Spleen (tissue), 7 donors: ENCODE measurements around the gene MRI1.

Experiments used
- CTCF ChIP-seq, 11 experiments: fragments of 200-600 bp in 7 of 11; fragments of 450-650 bp in 4 of 11; sonication (generic) in 4 of 11; IDR thresholded peaks in 8 of 11; conservative IDR thresholded peaks in 3 of 11; 1 replicate in 7 of 11; 2 replicates in 4 of 11; pipeline versions ENCODE4 v1.4.0 to v1.8.0; 2016 to 2021; ENCODE audit warnings: antibody characterized with exemption in 11 of 11, inconsistent platforms in 4 of 11, mild to moderate bottlenecking in 1 of 11
- POLR2AphosphoS5 ChIP-seq, 3 donors: sonication (generic); formaldehyde crosslinking; IDR thresholded peaks; one replicate each; pipeline ENCODE4 v1.5.1; 2017; ENCODE audit warnings: antibody characterized with exemption in 3 of 3
- donor health status: DM: no; HTN: no; CAD: no; lungs with moderate emphysema.
- donor health status: DM: no; HTN: no; CAD: no.
- donor health status: DM: no; HTN: no; CAD: no.

- no peak for TF ChIP-seq CTCF (IDR thresholded peaks at IDR 0.05 in 8 of 11, conservative IDR thresholded peaks at IDR 0.05 in 3 of 11)
- TF ChIP-seq POLR2AphosphoS5 (IDR thresholded peaks at IDR 0.05): no peak
These were observed 16.0 kb upstream of the MRI1 start for GRCh38 chr19:13748169-13748828.
